AG20443 (cell line): ENCODE results near the gene EHD4.
A peak's percentile ranks its signal among the peaks of the same experiment; 100 is the strongest.

Source experiments
- DNase-seq: peaks from one replicate; pipeline ENCODE4 v3.0.0; 2012; ENCODE audit warnings: low spot score, mixed read lengths

EHD4 gene

GRCh38 chr15:41936649-41937567, 35.4 kb downstream of the EHD4 start:
- no peak for DNase-seq

- no peak for DNase-seq
Measured at GRCh38 chr15:41936155-41936554, 36.2 kb downstream of the EHD4 start.

- no peak for DNase-seq
Measured at GRCh38 chr15:41935566-41936020, 36.8 kb downstream of the EHD4 start.

GRCh38 chr15:41934843-41935242, 37.5 kb downstream of the EHD4 start:
- no peak for DNase-seq

- peak; percentile 60 for DNase-seq
Measured at GRCh38 chr15:41933771-41934170, 38.6 kb downstream of the EHD4 start.

GRCh38 chr15:41933326-41933725, 39.0 kb downstream of the EHD4 start:
- no peak for DNase-seq

GRCh38 chr15:41932511-41933289, 39.7 kb downstream of the EHD4 start:
- DNase-seq, result no peak

- DNase-seq, result no peak
Measured at GRCh38 chr15:41932101-41932500, 40.3 kb downstream of the EHD4 start.

- no peak for DNase-seq
Measured at GRCh38 chr15:41930867-41931222, 41.5 kb downstream of the EHD4 start.

- DNase-seq, result peak; percentile 92
Measured at GRCh38 chr15:41930221-41930866, 42.0 kb downstream of the EHD4 start.

- peak; percentile 51 for DNase-seq
Measured at GRCh38 chr15:41928637-41929620, 43.4 kb downstream of the EHD4 start.

- DNase-seq, result no peak
Measured at GRCh38 chr15:41928100-41928499, 44.3 kb downstream of the EHD4 start.

- no peak for DNase-seq
Measured at GRCh38 chr15:41927536-41927935, 44.8 kb downstream of the EHD4 start.

GRCh38 chr15:41926185-41927056, 45.9 kb downstream of the EHD4 start:
- DNase-seq, result peak; percentile 53

- no peak for DNase-seq
Measured at GRCh38 chr15:41925086-41925608, 47.2 kb downstream of the EHD4 start.

GRCh38 chr15:41923401-41923997, 48.9 kb downstream of the EHD4 start:
- DNase-seq, result no peak

- no peak for DNase-seq
Measured at GRCh38 chr15:41922353-41922752, 50.0 kb downstream of the EHD4 start.

- no peak for DNase-seq
Measured at GRCh38 chr15:41921639-41922038, 50.7 kb downstream of the EHD4 start.

GRCh38 chr15:41921167-41921566, 51.2 kb downstream of the EHD4 start:
- DNase-seq, result no peak
